DOHH2 (cell line): Measurements from ENCODE around the gene SPACA9.

ENCODE experiments used
- H3F3A ChIP-seq: fragments of 200-600 bp; sonication (generic), shearing (Covaris generic); 2 replicates; pipeline ENCODE4 v1.6.0; 2016; ENCODE audit warnings: antibody characterized with exemption, mild to moderate bottlenecking; ENCODE audit not compliant: control insufficient read depth, insufficient read depth
- H3K27ac ChIP-seq: fragments of 200-600 bp; sonication (generic); 2 replicates; pipeline ENCODE4 v1.5.1; 2014; ENCODE audit warnings: low read depth, mild to moderate bottlenecking, low read length, moderate library complexity
- H3K27me3 ChIP-seq: fragments of 200-600 bp; sonication (generic); 2 replicates; pipeline ENCODE4 v1.6.1; 2014; ENCODE audit warnings: mild to moderate bottlenecking, low read length, mixed read lengths; ENCODE audit not compliant: control insufficient read depth
- H3K36me3 ChIP-seq: fragments of 200-600 bp; sonication (generic); 2 replicates; pipeline ENCODE4 v1.6.1; 2014; ENCODE audit warnings: mild to moderate bottlenecking, low read length, moderate library complexity, mixed read lengths; ENCODE audit not compliant: control insufficient read depth
- H3K4me1 ChIP-seq: fragments of 200-600 bp; sonication (generic); 2 replicates; pipeline ENCODE4 v1.6.1; 2014; ENCODE audit warnings: mild to moderate bottlenecking, low read length, mixed read lengths; ENCODE audit not compliant: control insufficient read depth
- H3K4me2 ChIP-seq: fragments of 200-600 bp; sonication (generic); 2 replicates; pipeline ENCODE4 v1.6.0; 2014; ENCODE audit warnings: mild to moderate bottlenecking, low read length, moderate library complexity
- H3K4me3 ChIP-seq: fragments of 200-600 bp; sonication (generic); 2 replicates; pipeline ENCODE4 v1.5.1; 2014; ENCODE audit warnings: mild to moderate bottlenecking, low read length, mixed read lengths
- H3K79me2 ChIP-seq: fragments of 200-600 bp; sonication (generic); 2 replicates; pipeline ENCODE4 v1.6.1; 2014; ENCODE audit warnings: mild to moderate bottlenecking, low read length, mixed read lengths; ENCODE audit not compliant: control insufficient read depth
- H3K9me2 ChIP-seq: fragments of 200-600 bp; sonication (generic); replicated peaks from 2 replicates; pipeline ENCODE4 v1.6.1; 2014; ENCODE audit warnings: mild to moderate bottlenecking, low read length, mixed read lengths; ENCODE audit not compliant: control insufficient read depth
- H3K9me3 ChIP-seq: fragments of 200-600 bp; sonication (generic); 2 replicates; pipeline ENCODE4 v1.6.1; 2014; ENCODE audit warnings: antibody characterized with exemption, low read length, mixed read lengths; ENCODE audit not compliant: control insufficient read depth, insufficient read depth
- H4K20me1 ChIP-seq: fragments of 200-600 bp; sonication (generic); 2 replicates; pipeline ENCODE4 v1.6.0; 2014; ENCODE audit warnings: low read depth, mild to moderate bottlenecking, antibody characterized with exemption, low read length, moderate library complexity; ENCODE audit not compliant: control insufficient read depth, insufficient read depth
- EZH2phosphoT487 ChIP-seq: fragments of 200-600 bp; sonication (generic); IDR thresholded peaks from 2 replicates; pipeline ENCODE4 v1.6.1; 2017; ENCODE audit warnings: borderline replicate concordance, mild to moderate bottlenecking, antibody characterized with exemption, low read length, moderate library complexity, mixed read lengths
- TF ChIP-seq, protein P1 (sequence below): fragments of 200-600 bp; sonication (generic); IDR thresholded peaks from one replicate; pipeline ENCODE4 v1.5.1; 2014; ENCODE audit warnings: antibody characterized with exemption, mild to moderate bottlenecking, low read depth, low read length; ENCODE audit not compliant: poor library complexity, severe bottlenecking

The SPACA9 gene

DNA sequence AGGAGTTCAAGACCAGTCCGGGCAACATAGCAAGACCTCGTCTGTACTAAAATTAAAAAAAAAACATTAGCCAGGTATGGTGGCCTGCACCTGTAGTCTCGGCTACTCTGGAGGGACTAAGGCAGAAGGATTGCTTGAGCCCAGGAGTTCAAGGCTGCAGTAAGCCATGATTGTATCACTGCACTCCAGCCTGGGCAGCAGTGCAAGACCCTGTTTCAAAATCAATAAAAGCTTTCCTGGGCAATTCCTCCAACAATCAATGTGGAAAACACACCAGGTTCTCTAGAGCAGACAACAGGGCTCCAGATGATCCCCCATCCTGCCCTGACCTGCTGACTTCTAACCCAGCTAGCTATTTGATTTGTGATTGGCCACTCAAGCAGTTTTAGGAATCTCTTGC lies 1.8 kb upstream of the SPACA9 start:
- H3K79me2 ChIP-seq = no peaks in the 10 kb centered on the region
- H3K9me2 ChIP-seq = no peaks in the 10 kb centered on the region
- H4K20me1 ChIP-seq = no peaks in the 10 kb centered on the region

DNA sequence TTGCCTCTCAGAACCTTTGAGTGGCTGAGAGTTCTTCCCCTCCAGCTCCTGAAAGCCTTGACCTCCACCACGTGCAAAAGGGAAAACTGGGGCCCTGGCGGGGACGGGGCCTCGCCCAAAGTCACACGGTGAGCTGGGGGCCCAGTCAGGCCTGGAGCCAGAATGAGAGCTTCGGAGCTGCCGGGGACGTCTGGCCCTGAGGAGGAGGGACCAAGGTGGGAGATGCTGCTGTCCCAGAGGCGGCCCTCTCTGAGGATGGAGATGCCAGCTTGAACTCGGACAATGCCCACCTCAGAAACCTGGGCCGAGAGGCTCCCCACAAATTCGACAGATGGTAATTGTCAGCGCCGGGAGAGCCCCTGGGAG lies 1.3 kb upstream of the SPACA9 start:
- H4K20me1 ChIP-seq = no peaks in the 10 kb centered on the region
- no peak overlapping the region for H3K27ac ChIP-seq
- peaks cover 11% of the 10 kb centered on the region for H3F3A ChIP-seq
- H3K9me3 ChIP-seq = no peaks in the 10 kb centered on the region
- TF ChIP-seq, protein P1, sequence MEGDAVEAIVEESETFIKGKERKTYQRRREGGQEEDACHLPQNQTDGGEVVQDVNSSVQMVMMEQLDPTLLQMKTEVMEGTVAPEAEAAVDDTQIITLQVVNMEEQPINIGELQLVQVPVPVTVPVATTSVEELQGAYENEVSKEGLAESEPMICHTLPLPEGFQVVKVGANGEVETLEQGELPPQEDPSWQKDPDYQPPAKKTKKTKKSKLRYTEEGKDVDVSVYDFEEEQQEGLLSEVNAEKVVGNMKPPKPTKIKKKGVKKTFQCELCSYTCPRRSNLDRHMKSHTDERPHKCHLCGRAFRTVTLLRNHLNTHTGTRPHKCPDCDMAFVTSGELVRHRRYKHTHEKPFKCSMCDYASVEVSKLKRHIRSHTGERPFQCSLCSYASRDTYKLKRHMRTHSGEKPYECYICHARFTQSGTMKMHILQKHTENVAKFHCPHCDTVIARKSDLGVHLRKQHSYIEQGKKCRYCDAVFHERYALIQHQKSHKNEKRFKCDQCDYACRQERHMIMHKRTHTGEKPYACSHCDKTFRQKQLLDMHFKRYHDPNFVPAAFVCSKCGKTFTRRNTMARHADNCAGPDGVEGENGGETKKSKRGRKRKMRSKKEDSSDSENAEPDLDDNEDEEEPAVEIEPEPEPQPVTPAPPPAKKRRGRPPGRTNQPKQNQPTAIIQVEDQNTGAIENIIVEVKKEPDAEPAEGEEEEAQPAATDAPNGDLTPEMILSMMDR = no peak
- no peak for TF ChIP-seq EZH2phosphoT487
- H3K4me1 ChIP-seq = peaks cover 18% of the 10 kb centered on the region
- H3K36me3 ChIP-seq = 0 out of 2 replicates have a peak, but pooled peaks cover 2% of the 10 kb centered on the region
- H3K4me3 ChIP-seq = peak overlapping the region; percentile 99
- no peaks in the 10 kb centered on the region for H3K9me2 ChIP-seq
- H3K4me2 ChIP-seq = peak overlapping the region; percentile 98
- H3K27me3 ChIP-seq = no peaks in the 10 kb centered on the region
- H3K79me2 ChIP-seq = no peaks in the 10 kb centered on the region

More for the DNA sequence above, 1.8 kb upstream of the SPACA9 start:
- no peak for TF ChIP-seq EZH2phosphoT487
- TF ChIP-seq, protein P1 = no peak
- no peak overlapping the region for H3K4me2 ChIP-seq
- H3K4me3 ChIP-seq = no peak overlapping the region
- no peaks in the 10 kb centered on the region for H3K9me3 ChIP-seq
- 0 out of 2 replicates have a peak, but pooled peaks cover 2% of the 10 kb centered on the region for H3K36me3 ChIP-seq
- peaks cover 11% of the 10 kb centered on the region for H3F3A ChIP-seq
- H3K4me1 ChIP-seq = peaks cover 18% of the 10 kb centered on the region
- no peaks in the 10 kb centered on the region for H3K27me3 ChIP-seq
- no peak overlapping the region for H3K27ac ChIP-seq

DNA sequence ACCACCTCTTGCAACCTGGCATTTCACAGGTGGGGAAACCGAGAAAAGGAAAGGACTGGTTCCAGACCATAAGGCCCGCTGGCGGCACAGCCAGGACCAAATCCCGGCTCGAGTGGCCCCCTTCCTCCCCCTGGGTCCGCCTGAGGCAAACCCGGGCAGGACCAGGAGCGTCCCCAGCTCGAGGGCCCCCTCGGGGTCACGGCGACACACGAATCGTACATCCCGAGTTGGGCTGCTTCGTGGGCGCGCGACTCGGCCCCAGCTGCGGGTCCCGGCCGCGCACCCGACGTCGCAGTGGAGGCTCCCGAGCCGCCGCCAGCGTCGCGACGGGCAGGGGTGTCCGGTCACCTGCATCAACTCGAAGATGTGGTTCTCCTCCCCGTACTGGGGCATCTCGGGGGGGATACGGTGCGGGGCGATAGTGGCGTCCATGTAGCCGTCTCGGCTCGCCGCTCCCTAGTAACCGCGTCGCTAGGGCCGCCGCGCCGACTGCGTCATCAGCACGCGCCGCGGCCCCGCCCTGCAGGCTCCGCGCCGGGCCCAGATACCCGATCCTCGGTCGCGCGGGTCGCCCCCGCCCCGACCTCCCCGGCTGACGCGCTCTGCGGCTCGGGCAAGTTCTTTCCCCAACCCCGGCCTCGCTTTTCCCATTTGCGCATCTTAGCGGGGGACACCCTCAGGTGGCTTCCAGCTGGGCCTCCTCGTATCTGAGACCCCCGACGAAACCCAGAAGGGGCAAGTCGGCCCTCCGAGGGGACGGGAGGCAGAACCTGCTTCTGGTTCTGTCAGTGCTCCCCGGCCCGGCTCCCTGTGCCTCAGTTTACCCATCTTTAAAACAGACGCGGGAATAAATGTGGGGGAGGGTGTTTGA lies 639 bp upstream of the SPACA9 start, which contains the start of gene AK8:
TSS of gene AK8 (minus strand) at position 461 of the 871 bp plus-strand sequence. CDS start at position 432, 29 bp downstream.
- Histone ChIP-seq H3F3A (peaks cover 11% of the 10 kb centered on the region), H3K9me3 (no peaks in the 10 kb centered on the region), H3K36me3 (0 out of 2 replicates have a peak, but pooled peaks cover 2% of the 10 kb centered on the region), H3K9me2 (no peaks in the 10 kb centered on the region), H3K4me3 (peak within 1 kb of the TSS; percentile 99), H3K4me2 (peak within 1 kb of the TSS; percentile 98), H3K4me1 (peaks cover 18% of the 10 kb centered on the region), H4K20me1 (no peaks in the 10 kb centered on the region), H3K27me3 (no peaks in the 10 kb centered on the region), H3K79me2 (no peaks in the 10 kb centered on the region), H3K27ac (no peak within 1 kb of the TSS)
- TF ChIP-seq, protein P1 = no peak
- no peak for TF ChIP-seq EZH2phosphoT487
